HG02642 (cell line): Measurements from ENCODE around the gene PSME3.
A peak's percentile ranks its signal among the peaks of the same experiment; 100 is the strongest.

Source experiments
- ATAC-seq: cut with Tn5 transposase; IDR thresholded peaks from one replicate; pipeline ENCODE4 v1.9.1; 2021; ENCODE audit warnings: mild to moderate bottlenecking; ENCODE audit not compliant: unreplicated experiment, poor library complexity

Gene PSME3

GRCh38 chr17:42832934-42833766 lies at the start of gene PSME3:
Gene PSME3, plus strand, starts transcription at chr17:42833397. Its CDS starts 235 bp downstream, at chr17:42833632.
- ATAC-seq: peak; percentile 88

GRCh38 chr17:42783791-42784138 lies 49.4 kb upstream of the PSME3 start:
- ATAC-seq: no peak

- no peak for ATAC-seq
Measured at GRCh38 chr17:42784409-42784808, 48.8 kb upstream of the PSME3 start.

- no peak for ATAC-seq
Measured at GRCh38 chr17:42784811-42785592, 48.2 kb upstream of the PSME3 start.

- no peak for ATAC-seq
Measured at GRCh38 chr17:42787266-42787665, 45.9 kb upstream of the PSME3 start.

GRCh38 chr17:42791948-42792347 lies 41.2 kb upstream of the PSME3 start:
- ATAC-seq: no peak

- ATAC-seq: no peak
Measured at GRCh38 chr17:42792545-42792944, 40.7 kb upstream of the PSME3 start.

GRCh38 chr17:42795061-42795460 lies 38.1 kb upstream of the PSME3 start:
- no peak for ATAC-seq

GRCh38 chr17:42795465-42795864 lies 37.7 kb upstream of the PSME3 start:
- no peak for ATAC-seq

- no peak for ATAC-seq
Measured at GRCh38 chr17:42796066-42796758, 37.0 kb upstream of the PSME3 start.

GRCh38 chr17:42797067-42798007 lies 35.9 kb upstream of the PSME3 start:
- ATAC-seq: no peak

GRCh38 chr17:42798011-42798382 lies 35.2 kb upstream of the PSME3 start:
- no peak for ATAC-seq

GRCh38 chr17:42798383-42799380 lies 34.5 kb upstream of the PSME3 start, which contains the start of the genes CNTD1 and COA3:
Gene CNTD1, plus strand, starts transcription at chr17:42798861. Its CDS starts 207 bp downstream, at chr17:42799068.
Gene COA3, minus strand, starts transcription at chr17:42798704. Its CDS starts 23 bp downstream, at chr17:42798681.
- peak; percentile 87 for ATAC-seq

GRCh38 chr17:42803074-42803883 lies 29.9 kb upstream of the PSME3 start:
- no peak for ATAC-seq

- ATAC-seq: no peak
Measured at GRCh38 chr17:42804918-42805367, 28.3 kb upstream of the PSME3 start.

- ATAC-seq: no peak
Measured at GRCh38 chr17:42806249-42806648, 26.9 kb upstream of the PSME3 start.

GRCh38 chr17:42809250-42809649 lies 23.9 kb upstream of the PSME3 start:
- ATAC-seq: no peak
